Caco-2 (cell line): ENCODE results near the gene NOS3. TPM values are rescaled to one million over a fixed set of nuclear protein-coding genes. Genes with fewer than 3 reads are reported as not detected.

ENCODE experiments used
- BruUV-seq: library from RNA; stranded (reverse); fragments of 400-500 nt; replicated peaks from 2 replicates; lab custom pipeline; 2021; lab: Mats Ljungman, UMichigan
- CTCF ChIA-PET: fragments of 300-600 bp; sonication (Branson Sonifier 250); formaldehyde crosslinking; loops from one replicate; lab custom pipeline; 2022; ENCODE audit warnings: antibody characterized with exemption; lab: Charles Lee
- POLR2A ChIA-PET: fragments of 300-600 bp; sonication (Branson Sonifier 250); formaldehyde crosslinking; loops from one replicate; lab custom pipeline; 2022; ENCODE audit warnings: antibody characterized with exemption; lab: Charles Lee
- DNase-seq, 2 experiments: peaks; one replicate each; pipeline versions ENCODE4 v3.0.0 to v3.0.0-alpha.2; 2020 to 2022
- H3K27me3 ChIP-seq: replicated peaks from 2 replicates; pipeline ENCODE4 v1.6.0; 2011; ENCODE audit warnings: low read length; ENCODE audit not compliant: control insufficient read depth, insufficient read depth
- H3K36me3 ChIP-seq: 2 replicates; pipeline ENCODE4 v1.5.1; 2011; ENCODE audit warnings: low read length; ENCODE audit not compliant: control insufficient read depth, insufficient read depth
- H3K4me1 ChIP-seq: fragments of 250-450 bp; sonication (Bioruptor Pico); 2 replicates; pipeline ENCODE4 v1.5.1; 2020; ENCODE audit warnings: mild to moderate bottlenecking
- H3K4me3 ChIP-seq: 2 replicates; pipeline ENCODE4 v1.5.1; 2011; ENCODE audit warnings: low read depth, mild to moderate bottlenecking, control low read depth, low read length
- H3K9me3 ChIP-seq: fragments of 250-450 bp; sonication (Bioruptor Pico); 2 replicates; pipeline ENCODE4 v1.5.1; 2020; ENCODE audit warnings: mild to moderate bottlenecking, moderate library complexity
- H3K27ac Mint-ChIP-seq: one replicate; pipeline ENCODE4 v1.8.0; 2022; ENCODE audit warnings: mixed read lengths; ENCODE audit not compliant: unreplicated experiment
- H3K27me3 Mint-ChIP-seq: one replicate; pipeline ENCODE4 v1.8.0; 2022; ENCODE audit warnings: mixed read lengths; ENCODE audit not compliant: insufficient read depth, unreplicated experiment
- H3K36me3 Mint-ChIP-seq: one replicate; pipeline ENCODE4 v1.8.0; 2022; ENCODE audit warnings: mild to moderate bottlenecking, mixed read lengths; ENCODE audit not compliant: insufficient read depth, unreplicated experiment
- H3K4me1 Mint-ChIP-seq: one replicate; pipeline ENCODE4 v1.8.0; 2022; ENCODE audit warnings: low read depth, mixed read lengths; ENCODE audit not compliant: unreplicated experiment
- H3K4me3 Mint-ChIP-seq: one replicate; pipeline ENCODE4 v1.8.0; 2022; ENCODE audit warnings: mild to moderate bottlenecking, moderate library complexity, mixed read lengths; ENCODE audit not compliant: unreplicated experiment
- H3K9me3 Mint-ChIP-seq: one replicate; pipeline ENCODE4 v1.8.0; 2022; ENCODE audit warnings: mixed read lengths; ENCODE audit not compliant: unreplicated experiment
- CTCF ChIP-seq, 2 experiments: fragments of 200-600 bp in 1 of 2; IDR thresholded peaks; 1 replicate in 1 of 2; 2 replicates in 1 of 2; pipeline versions ENCODE4 v1.5.1 to v1.8.0; 2011 to 2022; ENCODE audit warnings: antibody characterized with exemption in 1 of 2, control low read depth in 1 of 2, inconsistent platforms in 1 of 2, low read depth in 1 of 2, low read length in 1 of 2, mild to moderate bottlenecking in 1 of 2, moderate library complexity in 1 of 2; ENCODE audit not compliant: insufficient read depth in 1 of 2, severe bottlenecking in 1 of 2, unreplicated experiment in 1 of 2
- intact Hi-C: fragments of 100-400 bp; cut with micrococcal nuclease; formaldehyde crosslinking; loops from one replicate; pipeline ENCODE4 v1.10.0; 2022; ENCODE audit not compliant: unreplicated experiment
- total RNA-seq: library from RNA; stranded (reverse); gene quantifications from 2 replicates; pipeline ENCODE4 v1.2.3, GENCODE V29; 2022

The NOS3 gene
- total RNA-seq, 1 experiment from 2014 or later, result 1.1 TPM

GRCh38 chr7:150981644-150982043 is 9.2 kb upstream of the NOS3 start:
- no peaks in the 10 kb centered on the region for H3K9me3 Mint-ChIP-seq
- BruUV-seq, result no TSS peak
- Histone ChIP-seq H3K36me3 (no peaks in the 10 kb centered on the region), H3K27me3 (no peaks in the 10 kb centered on the region), H3K9me3 (no peaks in the 10 kb centered on the region), H3K4me1 (peaks cover 6% of the 10 kb centered on the region; the same call in 1 of the 2 replicates), H3K4me3 (no peak overlapping the region)
- peaks cover 17% of the 10 kb centered on the region for H3K27me3 Mint-ChIP-seq
- no peak overlapping the region for H3K4me3 Mint-ChIP-seq
- intact Hi-C loops, result no loop called here
- peaks cover 7% of the 10 kb centered on the region for H3K36me3 Mint-ChIP-seq
- no peak for TF ChIP-seq CTCF (IDR thresholded peaks at IDR 0.05; ENCODE audit: insufficient read depth in 1 of 2, low read depth in 1 of 2, low read length in 1 of 2, severe bottlenecking in 1 of 2, unreplicated experiment in 1 of 2)
- H3K4me1 Mint-ChIP-seq, result peaks cover 7% of the 10 kb centered on the region
- POLR2A ChIA-PET, result no interaction called here
- no peak overlapping the region for H3K27ac Mint-ChIP-seq
- CTCF ChIA-PET, result no interaction called here
- DNase-seq, result no peak

DNA sequence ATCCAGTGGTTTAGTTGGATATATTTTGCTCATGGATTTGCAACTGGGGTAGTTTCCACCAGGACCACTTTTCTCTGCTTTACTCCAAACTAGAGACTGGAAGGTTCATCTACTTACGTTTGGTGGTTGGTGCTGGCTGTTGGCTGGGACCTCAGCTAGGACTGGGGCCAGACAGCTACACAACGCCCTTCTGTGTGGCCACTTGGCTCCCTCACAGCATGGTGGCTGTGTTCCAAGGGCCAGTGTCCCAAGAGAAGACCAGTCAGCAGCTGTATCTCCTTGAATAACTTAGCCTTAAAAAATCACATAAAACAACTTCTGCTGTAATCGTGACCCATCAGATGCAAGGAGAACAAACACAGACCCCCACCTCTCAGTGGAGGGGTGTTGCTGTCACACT is 8.5 kb upstream of the NOS3 start:
- no TSS peak for BruUV-seq
- DNase-seq, result no peak
- peaks cover 7% of the 10 kb centered on the region for H3K4me1 Mint-ChIP-seq
- H3K27me3 Mint-ChIP-seq, result peaks cover 13% of the 10 kb centered on the region
- ChIA-PET POLR2A (no interaction called here), CTCF (no interaction called here)
- intact Hi-C loops, result no loop called here
- Histone ChIP-seq H3K9me3 (no peaks in the 10 kb centered on the region), H3K27me3 (no peaks in the 10 kb centered on the region), H3K4me1 (0 out of 2 replicates have a peak, but pooled peaks cover under 1% of the 10 kb centered on the region), H3K36me3 (no peaks in the 10 kb centered on the region), H3K4me3 (no peak overlapping the region)
- H3K36me3 Mint-ChIP-seq, result peaks cover 7% of the 10 kb centered on the region
- no peak overlapping the region for H3K27ac Mint-ChIP-seq
- no peaks in the 10 kb centered on the region for H3K9me3 Mint-ChIP-seq
- no peak overlapping the region for H3K4me3 Mint-ChIP-seq
- TF ChIP-seq CTCF (IDR thresholded peaks at IDR 0.05; ENCODE audit: insufficient read depth in 1 of 2, low read depth in 1 of 2, low read length in 1 of 2, severe bottlenecking in 1 of 2, unreplicated experiment in 1 of 2), result no peak

DNA sequence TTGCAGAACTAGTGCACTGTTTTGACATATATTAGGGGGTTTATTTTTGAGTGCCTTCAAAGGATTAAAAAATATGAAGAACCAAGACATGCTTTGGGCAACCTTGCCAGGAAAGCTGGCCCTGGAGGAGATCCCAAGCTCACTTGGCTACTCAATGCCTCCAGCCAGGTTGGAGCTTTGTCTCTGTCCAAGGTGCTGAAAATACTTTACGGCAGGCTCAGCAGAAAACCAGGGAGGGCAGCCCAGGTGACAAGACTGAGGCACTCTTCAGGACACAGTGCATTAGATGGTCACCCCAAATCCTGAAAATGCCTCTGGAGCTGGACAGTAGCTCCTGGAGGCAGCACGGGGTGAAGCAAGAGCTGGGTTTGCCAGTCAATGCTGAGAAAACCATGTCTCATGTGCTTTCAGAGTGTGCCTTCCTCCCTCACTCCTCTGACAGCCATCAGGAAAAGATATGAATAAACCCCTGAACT is 6.9 kb upstream of the NOS3 start:
- Histone ChIP-seq H3K4me1 (no peaks in the 10 kb centered on the region), H3K36me3 (no peaks in the 10 kb centered on the region), H3K27me3 (no peaks in the 10 kb centered on the region; the same call in 1 of the 2 replicates), H3K9me3 (no peaks in the 10 kb centered on the region; the same call in 1 of the 2 replicates), H3K4me3 (no peak overlapping the region)
- DNase-seq, result peak in 1 of 2 experiments; percentile 76
- Mint-ChIP-seq H3K4me3 (no peak overlapping the region), H3K4me1 (peaks cover 2% of the 10 kb centered on the region), H3K36me3 (peaks cover 2% of the 10 kb centered on the region), H3K27me3 (peaks cover 12% of the 10 kb centered on the region), H3K27ac (no peak overlapping the region), H3K9me3 (no peaks in the 10 kb centered on the region)
- CTCF ChIA-PET, result interaction anchor here (0.7 to 1.6 kb wide), 6 partner anchors 10 to 44 kb away, joined by 3 to 8 read pairs (median 5); partner anchors contain the start of gene ABCB8
- TF ChIP-seq CTCF (IDR thresholded peaks at IDR 0.05; ENCODE audit: insufficient read depth in 1 of 2, low read depth in 1 of 2, low read length in 1 of 2, severe bottlenecking in 1 of 2, unreplicated experiment in 1 of 2), result no peak
- BruUV-seq, result no TSS peak
- POLR2A ChIA-PET, result interaction anchor here (0.6 kb wide), 1 partner anchor 184 kb away, joined by 4 read pairs; the partner anchor contains the start of gene TMEM176B
- intact Hi-C loops, result no loop called here
